Measurements from ENCODE around the gene WSB1.

DNA sequence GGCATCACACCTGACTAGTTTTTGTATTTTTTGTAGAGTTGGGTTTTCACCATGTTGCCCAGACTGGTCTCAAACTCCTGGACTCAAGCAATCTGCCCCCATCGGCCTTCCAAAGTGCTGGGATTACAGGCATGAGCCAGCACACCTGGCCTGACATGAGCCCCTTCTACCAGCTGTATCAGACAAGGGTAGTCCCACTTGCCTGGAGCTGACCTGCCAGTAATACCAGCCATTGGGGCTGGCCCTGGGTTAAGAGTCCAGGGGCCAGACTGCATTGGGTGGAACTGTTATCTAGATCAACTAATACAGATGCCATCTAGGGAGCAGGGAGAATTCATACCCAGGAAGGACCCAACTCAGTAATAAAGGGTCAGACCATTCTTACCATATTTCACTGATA is 28.1 kb downstream of the WSB1 start:
- TF ChIP-seq EZH2 (IDR thresholded peaks at IDR 0.05) (no peak), FOXP2 (optimal IDR thresholded peaks at IDR 0.05; ENCODE audit: control extremely low read depth, extremely low read length, insufficient read depth) (no peak), POLR2AphosphoS5 (IDR thresholded peaks at IDR 0.05; ENCODE audit: borderline replicate concordance, low read depth, low read length) (no peak)

Data from SK-N-MC (cell line).